Cardiac septum (tissue), 1 donor: ENCODE measurements around the gene COL21A1. TPM values are rescaled to one million over a fixed set of nuclear protein-coding genes. Genes with fewer than 3 reads are reported as not detected.
"Not testable (repeated sequence)": the region's sequence is repeated elsewhere in the genome, so short reads cannot be mapped to it uniquely, and the experiment has no call there.

Experiments
- DNase-seq: peaks from one replicate; pipeline ENCODE4 v3.0.0-alpha.2; 2020; ENCODE audit warnings: low spot score
- intact Hi-C: fragments of 100-400 bp; cut with DNase I; formaldehyde crosslinking; loops from one replicate; pipeline ENCODE4 v1.14.0; 2022
- long read RNA-seq: library from polyadenylated mRNA; unstranded; transcript quantifications from one replicate; pipeline ENCODE4 v2.0.0, GENCODE V29; 2021
- total RNA-seq: library from RNA; stranded (reverse); fragmentation: NEBNext Ultra II Directional; extraction: Animal tissue kit (Norgen Biotek cat#: 25700); gene quantifications from one replicate; pipeline ENCODE4 v1.2.1, GENCODE V29; 2021
- donor health status: DM: no; HTN: no; CAD: no.

The COL21A1 gene
- total RNA-seq: 87.3 TPM
- long read RNA-seq, partial matches to known transcripts: 5 of 27 reads
- long read RNA-seq, other reads (novel, unspliced or antisense): 21 of 27 reads

DNA sequence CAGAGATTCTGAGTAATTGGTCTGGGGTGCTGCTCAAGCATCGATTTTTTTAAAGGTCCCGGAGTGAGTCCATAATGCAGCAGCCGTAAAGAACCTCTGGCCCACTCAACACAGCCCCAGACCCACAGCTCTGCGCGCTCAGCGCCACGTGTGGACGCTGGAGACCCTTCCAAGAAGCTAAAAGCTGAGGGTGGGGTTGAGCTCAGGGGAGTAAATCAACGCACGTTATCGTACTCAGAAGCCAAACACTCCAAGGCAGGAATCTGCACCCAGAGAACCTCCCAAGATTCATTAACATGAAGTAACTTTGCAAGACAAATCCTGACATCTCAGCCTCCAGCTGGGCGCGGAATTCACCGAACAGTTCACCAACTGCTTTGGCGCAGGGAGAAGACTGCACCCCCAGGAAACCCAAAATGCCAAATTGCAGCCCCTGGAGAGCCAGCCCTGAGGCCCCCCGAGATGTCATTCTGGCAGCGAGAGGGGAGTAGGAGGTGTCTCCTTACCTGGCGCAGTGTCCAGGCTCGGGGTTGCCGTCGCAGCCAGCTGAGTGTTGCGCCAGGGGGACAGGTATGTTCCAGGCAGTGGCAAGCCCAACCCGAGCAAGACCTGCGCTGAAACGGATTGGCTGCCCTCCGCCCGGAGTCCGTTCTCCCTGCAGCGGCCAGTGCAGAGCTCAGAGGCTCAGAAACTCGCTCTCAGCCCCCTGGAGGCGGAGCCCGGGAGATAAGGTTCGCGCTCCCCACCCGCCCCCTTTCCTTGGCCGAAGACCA lies at the start of gene COL21A1:
COL21A1 (minus strand) TSS at position 700 of the 773 bp plus-strand sequence. CDS start 64,962 bp downstream, outside the sequence.
- DNase-seq: peak; percentile 71
- intact Hi-C loops: no loop called here

DNA sequence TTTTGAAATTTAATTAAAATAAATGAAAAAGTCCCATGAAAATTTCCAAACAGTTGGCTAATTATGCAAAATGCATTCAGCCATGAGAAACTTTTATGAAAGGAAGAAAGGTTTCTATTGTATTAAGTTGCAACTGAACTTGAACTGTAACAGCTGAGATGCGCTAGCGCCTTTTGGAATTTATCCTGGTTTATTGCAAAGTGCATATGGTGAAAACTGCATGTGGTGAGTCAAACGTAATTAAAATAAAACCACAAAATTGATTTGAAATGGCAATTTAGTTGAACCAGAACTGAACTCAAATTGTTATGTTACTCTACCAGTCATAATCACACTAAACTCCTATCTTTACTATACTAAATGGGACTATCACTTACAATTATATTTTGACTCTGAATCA lies 46.4 kb upstream of the COL21A1 start:
- intact Hi-C loops: loop anchor here (10.0 kb wide), 1 partner anchor 849 kb away; no protein-coding TSS in a partner anchor
- DNase-seq: no peak

GRCh38 chr6:56292505-56293181 lies 45.3 kb upstream of the COL21A1 start:
- intact Hi-C loops: loop anchor here (1.0 to 10.0 kb wide), 2 partner anchors 312 to 848 kb away; no protein-coding TSS in a partner anchor
- no peak for DNase-seq

DNA sequence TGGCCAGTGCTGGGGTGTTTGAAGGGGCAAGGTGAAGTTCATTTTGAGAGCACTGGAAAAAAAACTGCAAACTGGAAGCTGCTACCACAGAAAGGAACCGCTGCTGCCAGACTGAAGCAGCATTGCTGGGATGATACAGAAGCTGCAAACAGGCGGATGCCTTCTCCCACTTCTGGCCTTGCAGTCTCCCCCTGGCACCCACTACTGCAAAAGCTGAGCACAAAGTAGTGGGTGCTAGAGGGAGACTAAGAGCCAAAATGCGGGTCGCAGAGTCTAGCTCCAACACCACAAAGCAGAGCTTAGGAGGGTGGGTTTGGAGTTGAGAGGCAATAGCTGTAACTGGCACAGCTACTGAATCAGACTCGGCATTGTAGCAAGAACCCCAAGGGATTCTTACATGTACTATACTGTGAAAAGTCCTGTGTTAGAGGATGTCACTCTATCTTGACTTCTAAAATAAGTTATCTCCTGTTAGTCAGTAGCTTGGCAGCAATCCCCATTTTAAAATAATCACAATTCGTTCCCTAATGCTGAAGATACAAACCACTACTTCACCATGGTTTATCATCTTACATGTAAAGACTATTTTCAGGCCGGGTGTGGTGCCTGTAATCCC lies 44.0 kb upstream of the COL21A1 start:
- no peak for DNase-seq
- intact Hi-C loops: loop anchor here (10.0 kb wide), 1 partner anchor 847 kb away; no protein-coding TSS in a partner anchor

- intact Hi-C loops: loop anchor here (10.0 kb wide), 1 partner anchor 845 kb away; no protein-coding TSS in a partner anchor
- DNase-seq: no peak
These were observed 42.3 kb upstream of the COL21A1 start for GRCh38 chr6:56289721-56290120.

GRCh38 chr6:56288347-56288746 lies 41.0 kb upstream of the COL21A1 start:
- intact Hi-C loops: no loop called here
- DNase-seq: no peak

DNA sequence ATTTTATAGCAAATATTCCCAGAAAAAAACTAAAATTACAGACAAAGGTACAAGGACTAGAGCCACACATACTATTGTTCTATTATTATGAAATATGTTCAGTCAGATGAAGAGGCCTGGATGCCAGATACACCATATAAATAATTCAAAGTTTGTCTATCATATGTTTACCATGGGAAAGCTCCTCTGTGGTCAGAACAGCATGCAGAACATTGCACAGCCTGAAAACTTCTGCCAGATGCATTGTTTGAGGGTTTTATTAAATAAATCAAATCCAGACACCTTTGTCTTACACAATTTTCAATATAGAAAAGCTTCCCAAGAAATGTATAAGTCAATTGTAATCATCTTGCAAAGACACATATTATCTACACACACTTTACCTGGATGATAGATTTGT lies 35.0 kb upstream of the COL21A1 start:
- no peak for DNase-seq
- intact Hi-C loops: no loop called here

GRCh38 chr6:56280126-56280525 lies 32.7 kb upstream of the COL21A1 start:
- no peak for DNase-seq
- intact Hi-C loops: no loop called here

- intact Hi-C loops: no loop called here
- DNase-seq: no peak
These were observed 32.1 kb upstream of the COL21A1 start for GRCh38 chr6:56279331-56280080.

- no peak for DNase-seq
- intact Hi-C loops: no loop called here
These were observed 30.8 kb upstream of the COL21A1 start for GRCh38 chr6:56278171-56278591.

- no peak for DNase-seq
- intact Hi-C loops: no loop called here
These were observed 23.5 kb upstream of the COL21A1 start for GRCh38 chr6:56270812-56271441.

DNA sequence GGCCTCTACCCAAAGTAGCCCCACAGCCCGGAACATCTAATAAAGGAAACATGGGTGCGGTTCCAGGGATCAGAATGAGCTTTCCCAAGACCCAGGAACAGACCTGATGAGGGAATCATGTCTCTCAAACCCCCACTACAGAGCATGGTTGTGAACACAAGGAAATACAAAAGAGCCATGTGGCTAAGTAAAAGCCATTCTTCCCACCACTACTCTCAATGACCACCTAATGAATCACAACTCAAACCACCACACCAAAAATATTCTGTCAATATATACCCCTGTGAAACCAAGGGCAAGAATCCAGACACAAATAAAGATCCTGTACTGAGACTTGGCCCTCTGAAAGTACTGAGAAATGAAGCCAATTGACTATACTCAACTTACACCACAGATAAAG lies 20.9 kb upstream of the COL21A1 start:
- no peak for DNase-seq
- intact Hi-C loops: no loop called here

GRCh38 chr6:56266011-56266410 lies 18.6 kb upstream of the COL21A1 start:
- intact Hi-C loops: no loop called here
- no peak for DNase-seq

DNA sequence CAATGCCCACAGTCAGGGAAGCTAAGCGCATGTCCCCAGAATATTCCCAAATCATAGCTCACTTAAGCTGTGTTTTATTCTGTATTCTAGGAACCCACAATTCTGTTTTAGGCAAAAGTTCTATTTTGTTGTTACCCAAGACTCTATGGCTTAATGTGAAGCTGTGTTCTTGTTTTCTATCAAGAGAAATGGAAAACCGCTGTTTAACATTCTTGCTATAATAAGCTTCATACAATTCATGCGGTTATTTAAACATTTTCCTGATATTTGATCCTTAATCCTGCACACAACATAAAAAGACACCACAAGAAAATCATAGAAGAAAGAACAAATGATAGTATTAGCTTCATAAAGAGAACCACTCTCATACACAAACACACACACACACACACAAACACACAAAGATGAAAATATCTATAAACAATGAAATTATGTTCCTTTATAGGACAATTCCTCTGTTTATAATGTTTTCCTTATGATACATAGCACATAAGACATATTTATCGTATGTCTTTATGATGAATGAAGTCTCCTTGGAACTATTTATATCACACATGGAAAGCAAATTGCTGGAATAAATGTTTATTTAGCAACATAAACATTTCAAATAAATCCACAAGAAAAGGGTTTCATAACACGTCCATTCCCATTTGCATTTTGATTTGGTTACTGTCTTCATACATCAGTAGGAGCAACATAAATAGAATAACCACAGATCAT lies 16.4 kb upstream of the COL21A1 start:
- no peak for DNase-seq
- intact Hi-C loops: no loop called here

DNA sequence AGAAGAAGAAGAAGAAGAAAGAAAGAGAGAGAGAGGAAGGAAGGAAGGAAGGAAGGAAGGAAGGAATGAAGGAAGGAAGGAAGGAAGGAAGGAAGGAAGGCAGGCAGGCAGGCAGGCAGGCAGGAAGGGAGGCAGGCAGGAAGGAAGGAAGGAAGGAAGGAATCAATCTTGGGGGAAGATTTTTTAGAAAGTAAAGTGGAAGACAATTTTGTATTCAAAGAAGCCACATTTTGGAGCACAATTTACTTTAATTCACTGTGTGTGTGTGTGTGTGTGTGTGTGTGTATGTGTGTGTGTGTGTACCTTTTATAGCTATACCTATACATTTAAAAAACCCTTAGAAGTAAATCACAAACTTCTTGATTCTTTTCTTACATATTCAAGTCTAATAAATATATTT lies 13.2 kb upstream of the COL21A1 start:
- intact Hi-C loops: not testable (repeated sequence)

DNA sequence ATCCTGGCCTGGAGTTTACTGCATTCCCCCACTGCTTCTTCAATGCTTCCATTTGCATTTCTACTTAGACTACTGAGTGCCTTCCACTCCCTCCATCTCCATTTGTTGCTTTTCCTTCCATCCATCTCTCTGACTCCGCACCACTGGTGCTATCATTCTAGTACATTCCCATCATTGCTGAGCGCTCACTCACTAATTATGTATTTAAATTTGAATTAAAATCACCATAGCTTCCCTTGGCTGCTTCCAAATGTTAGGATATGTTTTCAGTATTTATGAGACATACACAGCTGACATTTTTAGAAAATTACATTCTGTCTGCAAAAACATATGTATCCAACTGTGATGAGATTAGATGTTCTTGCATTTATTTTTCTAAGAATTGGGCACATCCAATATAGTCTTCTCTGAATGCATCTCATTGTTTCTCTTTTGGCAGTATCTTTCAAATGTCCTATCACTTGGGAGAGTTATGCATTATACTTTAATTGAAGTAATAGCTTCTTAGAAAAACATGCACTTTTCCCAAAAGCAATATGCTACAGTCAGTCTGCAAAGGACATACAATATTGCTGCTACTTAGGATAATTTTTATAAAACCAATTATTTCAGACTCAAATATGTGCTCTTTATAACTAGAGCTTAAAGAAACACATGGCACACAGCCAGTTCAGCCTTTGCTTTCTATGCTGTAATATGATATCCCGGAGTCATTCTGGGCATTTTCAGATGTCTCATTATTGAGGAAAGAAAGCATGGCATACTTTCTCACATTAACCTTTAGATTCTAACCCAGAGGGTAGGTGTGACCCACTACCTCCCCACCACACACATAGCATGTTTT lies 12.1 kb upstream of the COL21A1 start:
- DNase-seq: no peak
- intact Hi-C loops: no loop called here

More for the DNA sequence above, 13.2 kb upstream of the COL21A1 start:
- not testable (repeated sequence) for DNase-seq

DNA sequence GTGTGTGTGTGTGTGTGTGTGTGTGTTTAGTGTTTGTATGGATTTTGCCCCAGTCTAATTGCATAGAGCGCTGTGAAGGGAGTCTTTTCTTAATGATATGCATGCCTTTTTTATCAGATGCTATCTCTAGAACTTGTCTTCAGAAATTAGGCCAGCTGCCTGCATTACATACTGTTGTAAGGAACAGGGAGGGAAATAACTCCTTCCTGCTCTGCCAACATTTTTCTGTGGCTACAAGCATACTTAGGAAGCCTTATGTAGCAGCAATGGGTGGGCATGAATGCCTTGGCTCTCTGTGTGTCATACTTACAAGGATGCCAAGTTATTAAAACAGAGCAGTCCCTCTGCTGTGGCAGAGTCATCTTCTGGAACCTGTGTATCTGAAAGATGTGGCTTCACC lies 8.0 kb upstream of the COL21A1 start:
- DNase-seq: no peak
- intact Hi-C loops: no loop called here

GRCh38 chr6:56250266-56250665 lies 2.9 kb upstream of the COL21A1 start:
- intact Hi-C loops: no loop called here
- no peak for DNase-seq
